MV-4-11 (cell line): ENCODE results near the gene IL3.

ENCODE experiments used
- DNase-seq: peaks from one replicate; lab custom pipeline; 2025; lab: John Stamatoyannopoulos, UW

IL3 gene, protein sequence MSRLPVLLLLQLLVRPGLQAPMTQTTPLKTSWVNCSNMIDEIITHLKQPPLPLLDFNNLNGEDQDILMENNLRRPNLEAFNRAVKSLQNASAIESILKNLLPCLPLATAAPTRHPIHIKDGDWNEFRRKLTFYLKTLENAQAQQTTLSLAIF

DNA sequence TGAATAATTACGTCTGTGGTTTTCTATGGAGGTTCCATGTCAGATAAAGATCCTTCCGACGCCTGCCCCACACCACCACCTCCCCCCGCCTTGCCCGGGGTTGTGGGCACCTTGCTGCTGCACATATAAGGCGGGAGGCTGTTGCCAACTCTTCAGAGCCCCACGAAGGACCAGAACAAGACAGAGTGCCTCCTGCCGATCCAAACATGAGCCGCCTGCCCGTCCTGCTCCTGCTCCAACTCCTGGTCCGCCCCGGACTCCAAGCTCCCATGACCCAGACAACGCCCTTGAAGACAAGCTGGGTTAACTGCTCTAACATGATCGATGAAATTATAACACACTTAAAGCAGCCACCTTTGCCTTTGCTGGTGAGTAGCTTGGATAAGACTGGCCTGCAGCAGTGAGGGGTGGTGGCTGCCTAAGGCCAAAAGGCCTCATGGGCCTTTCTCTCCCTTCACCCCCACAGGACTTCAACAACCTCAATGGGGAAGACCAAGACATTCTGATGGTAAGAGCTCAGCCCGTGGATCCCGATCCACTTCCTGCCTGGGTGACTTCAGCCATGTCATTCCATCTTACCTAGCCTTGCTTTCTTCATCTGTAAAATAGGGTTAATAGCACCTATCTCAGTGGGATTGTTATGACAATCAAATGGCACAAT lies at the start of gene IL3:
IL3 (plus strand) TSS at position 155 of the 661 bp plus-strand sequence; CDS start at position 207, 52 bp downstream.
- DNase-seq, result no peak

GRCh38 chr5:132010989-132011621 lies 49.4 kb upstream of the IL3 start:
- no peak for DNase-seq

DNA sequence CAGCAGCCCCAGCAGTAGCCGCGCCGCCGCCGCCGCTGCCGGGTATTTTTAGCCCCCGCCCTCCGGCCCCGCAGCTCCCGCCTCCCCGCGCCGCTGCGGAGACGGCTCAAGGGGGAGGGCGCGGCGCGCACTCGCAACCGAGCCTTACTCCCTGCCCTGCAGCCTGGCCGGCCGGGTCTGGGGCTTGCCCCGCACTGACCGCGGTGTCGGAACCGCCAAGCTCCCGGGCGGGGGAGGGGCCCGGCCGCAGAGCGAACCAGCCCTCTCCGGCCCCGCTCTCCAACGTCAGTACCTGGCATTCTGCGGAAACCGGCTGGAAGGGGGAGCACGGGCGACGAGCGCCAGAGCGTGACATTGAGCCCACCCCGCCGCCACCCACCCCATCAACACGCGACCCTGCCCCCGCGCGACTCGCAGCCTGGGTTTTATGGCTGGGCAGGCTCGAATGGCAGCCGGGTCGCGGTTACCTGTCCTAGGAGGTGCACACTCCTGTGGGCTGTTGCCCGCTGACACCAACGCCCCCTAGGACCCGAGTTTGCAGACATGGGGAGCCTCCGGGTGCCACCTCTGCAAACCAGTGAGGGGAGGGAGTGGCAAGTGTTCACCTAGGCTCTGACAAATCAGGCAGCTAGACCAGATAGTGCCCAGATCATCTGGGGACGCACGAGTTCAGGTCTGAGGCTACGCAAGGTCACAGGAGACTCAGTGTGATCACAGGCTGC lies 48.7 kb upstream of the IL3 start, which contains the start of gene ACSL6:
ACSL6 (minus strand) TSS at position 37 of the 722 bp plus-strand sequence. CDS start 105 bp downstream, outside the sequence.
- no peak for DNase-seq

GRCh38 chr5:132012371-132013005 lies 48.0 kb upstream of the IL3 start:
- peak; percentile 22 for DNase-seq

DNA sequence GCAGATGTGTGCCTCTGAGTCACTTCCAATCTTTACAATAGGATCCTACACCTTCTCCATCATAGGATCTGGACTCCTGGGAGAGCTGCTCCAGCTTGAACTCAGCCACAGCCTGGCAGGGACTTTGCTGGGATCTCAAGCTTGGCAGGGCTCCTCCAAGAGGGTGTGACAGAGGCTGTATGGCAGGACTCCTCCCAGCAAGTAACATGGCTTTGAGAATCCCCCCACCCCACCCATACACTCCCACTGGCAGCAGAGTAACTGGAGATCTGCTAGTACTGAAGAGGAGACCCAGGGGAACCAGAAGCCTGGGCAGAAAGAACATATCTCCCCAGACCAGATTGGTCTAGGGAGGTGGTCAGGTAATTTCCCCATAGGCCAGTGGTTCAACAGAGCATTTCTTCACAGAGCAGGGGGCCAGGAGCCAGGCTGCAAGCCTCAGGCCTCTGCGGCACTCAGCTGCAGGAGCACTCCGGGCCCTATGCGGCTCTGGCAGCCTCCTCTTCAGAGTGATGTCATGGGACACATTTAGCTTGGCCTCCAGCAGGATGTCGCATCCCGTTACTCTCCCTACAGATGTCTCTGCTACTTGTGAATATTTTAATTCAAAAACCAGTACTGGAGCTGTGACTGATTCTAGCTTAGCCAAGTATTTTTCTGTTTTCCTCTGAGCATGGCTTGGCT lies 47.3 kb upstream of the IL3 start:
- no peak for DNase-seq

GRCh38 chr5:132013711-132014110 lies 46.7 kb upstream of the IL3 start:
- DNase-seq, result no peak

DNA sequence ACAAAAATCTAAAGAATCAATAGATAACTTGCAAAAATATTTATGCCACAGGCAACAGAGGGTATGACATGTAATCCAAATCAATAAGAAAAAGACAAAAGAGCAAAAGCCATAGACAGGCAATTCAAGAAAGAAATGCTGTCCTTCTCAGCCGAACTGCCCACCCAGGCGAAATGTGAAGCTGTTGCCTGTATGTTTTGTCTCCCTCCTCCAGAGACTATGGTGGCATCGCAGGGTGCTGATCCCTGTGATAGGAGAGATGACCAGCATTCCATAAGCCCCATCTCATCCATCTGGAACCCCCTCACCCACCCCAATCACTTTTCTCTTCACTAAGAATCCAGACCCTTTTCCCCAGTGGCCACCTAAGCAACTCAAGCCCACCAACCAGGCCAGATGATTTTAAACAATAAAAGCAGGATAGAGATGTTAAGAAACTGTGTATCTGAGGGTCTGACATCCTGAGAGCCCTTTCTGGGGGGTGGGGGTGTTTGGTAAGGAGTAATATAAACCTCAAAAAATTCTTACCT lies 43.7 kb upstream of the IL3 start:
- DNase-seq, result no peak

DNA sequence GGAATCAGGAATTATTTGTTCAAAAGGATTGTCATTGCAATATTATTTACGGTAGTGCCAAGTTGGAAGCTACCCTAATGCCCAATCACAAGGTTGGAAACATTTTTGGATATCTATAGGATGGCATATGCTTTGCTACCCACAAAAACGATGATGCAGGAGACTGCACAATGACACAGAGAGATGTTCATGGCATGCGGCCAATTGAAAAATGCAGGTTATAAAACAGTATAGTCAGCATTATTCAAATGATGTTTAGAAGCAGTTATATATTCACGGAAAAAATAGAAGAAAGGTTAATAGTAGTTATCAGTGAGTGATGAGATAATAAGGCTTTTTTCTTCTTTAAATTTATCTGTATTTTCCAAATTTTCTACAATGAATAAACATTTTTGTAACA lies 43.1 kb upstream of the IL3 start:
- DNase-seq, result no peak

DNA sequence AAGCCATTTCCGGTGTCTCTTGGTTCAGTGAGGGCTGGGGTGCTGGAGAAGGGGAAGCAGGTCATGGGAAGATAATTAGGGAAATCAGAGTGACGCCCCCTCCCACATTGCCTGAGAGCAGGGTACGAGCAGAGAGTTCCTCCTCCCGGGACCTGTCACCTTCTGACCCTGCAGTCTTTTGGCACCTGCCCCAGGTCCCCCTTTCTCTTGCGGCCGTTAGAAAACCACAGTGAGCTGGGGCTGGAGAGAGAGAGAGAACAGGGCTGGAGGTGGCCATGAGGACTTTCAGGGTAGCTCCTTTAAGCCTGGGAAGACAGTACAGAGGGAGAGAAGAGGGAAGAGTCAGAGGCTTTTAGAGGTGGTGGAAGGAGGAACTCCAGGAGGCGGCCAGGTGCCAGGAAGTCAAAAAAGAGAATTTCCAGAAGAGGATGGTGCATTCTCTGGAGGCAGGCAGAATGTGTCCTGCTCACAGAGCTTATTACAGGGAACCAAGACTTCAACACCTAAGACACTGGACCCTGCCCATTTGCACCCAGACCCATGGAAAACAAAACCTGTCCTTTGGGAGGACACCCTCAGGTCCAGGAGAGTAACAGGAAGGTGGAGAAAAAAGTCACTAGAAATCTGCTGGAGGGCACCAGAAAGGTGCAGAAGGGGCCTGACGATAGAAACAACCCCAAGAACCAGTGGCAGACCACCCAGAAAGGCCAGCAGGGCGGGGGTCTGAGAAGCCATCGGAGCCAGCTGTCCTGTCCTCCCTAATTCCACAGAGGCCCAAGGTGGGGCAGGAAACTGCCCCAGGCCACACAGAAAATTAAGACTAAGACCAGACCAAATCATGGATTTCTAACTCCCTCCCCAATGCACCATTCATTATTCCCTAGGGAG lies 42.5 kb upstream of the IL3 start:
- DNase-seq, result no peak

DNA sequence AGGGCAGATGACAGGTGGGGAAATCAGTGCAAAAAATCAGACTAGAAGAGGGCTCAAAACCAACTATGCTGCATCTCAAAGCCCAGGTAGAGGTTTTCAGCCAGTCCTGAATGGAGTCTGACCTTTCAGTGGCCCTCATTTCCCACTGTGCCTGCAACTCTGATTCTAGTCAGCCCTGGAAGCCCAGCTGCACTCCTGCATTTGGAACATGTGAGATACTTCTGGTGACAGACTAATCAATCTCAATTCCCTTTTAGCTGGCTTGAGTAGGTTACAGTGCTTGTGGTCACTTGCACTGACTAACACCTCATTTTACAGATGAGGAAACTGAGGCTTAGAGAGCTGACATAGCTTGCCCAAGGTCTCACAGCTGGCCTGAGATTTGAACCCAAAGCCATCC lies 41.1 kb upstream of the IL3 start:
- DNase-seq, result no peak

- no peak for DNase-seq
Measured at GRCh38 chr5:132019857-132020555, 40.4 kb upstream of the IL3 start.

DNA sequence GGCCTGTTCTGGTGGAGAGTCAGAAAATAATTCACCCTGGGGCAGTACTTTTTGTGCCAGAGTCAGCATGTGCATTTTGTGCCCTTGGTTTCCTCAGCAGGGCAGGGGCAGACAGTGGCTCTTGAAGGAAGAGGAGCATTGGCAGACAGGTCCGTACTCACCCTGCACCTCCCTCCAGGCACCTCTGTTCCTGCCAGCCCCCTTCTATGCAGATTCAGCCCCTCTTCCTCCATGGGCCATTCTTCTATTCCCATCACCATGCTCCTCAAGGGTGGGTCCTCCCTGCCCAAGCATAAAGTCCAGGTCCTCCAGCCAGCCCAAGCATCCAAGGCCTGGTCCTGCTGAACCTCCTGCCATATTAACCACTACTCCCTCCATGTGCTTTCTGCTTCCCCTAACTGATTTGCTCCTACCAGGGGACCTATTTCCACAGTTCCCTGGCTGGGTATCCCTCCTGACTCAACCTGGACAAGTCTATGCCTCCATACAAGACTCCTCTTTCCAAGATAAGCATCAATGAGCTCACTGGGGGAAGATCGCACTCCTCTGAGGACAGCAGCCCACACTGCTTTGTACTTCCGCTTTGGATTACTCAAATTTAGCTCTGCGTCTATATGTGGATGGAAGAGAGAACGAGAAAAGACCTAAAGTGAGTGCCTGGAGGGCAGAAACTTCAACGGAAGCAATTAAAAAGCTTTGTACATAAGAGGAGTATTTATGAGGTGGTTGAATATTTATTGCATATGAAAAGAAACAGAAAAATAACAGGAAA lies 39.7 kb upstream of the IL3 start:
- peak; percentile 58 for DNase-seq

- no peak for DNase-seq
Measured at GRCh38 chr5:132021654-132022053, 38.8 kb upstream of the IL3 start.

- no peak for DNase-seq
Measured at GRCh38 chr5:132022737-132023136, 37.7 kb upstream of the IL3 start.

- DNase-seq, result no peak
Measured at GRCh38 chr5:132023258-132024116, 37.0 kb upstream of the IL3 start.

- no peak for DNase-seq
Measured at GRCh38 chr5:132024117-132024435, 36.4 kb upstream of the IL3 start.

- DNase-seq, result no peak
Measured at GRCh38 chr5:132024789-132025402, 35.6 kb upstream of the IL3 start.
